OCI-LY1 (cell line): ENCODE measurements around the gene OR52J3.

Experiments
- H2AFZ ChIP-seq: fragments of 200-600 bp; sonication (generic), shearing (Covaris generic); 2 replicates; pipeline ENCODE4 v1.6.0; 2014; ENCODE audit warnings: antibody characterized with exemption, mild to moderate bottlenecking, low read length
- H3F3A ChIP-seq: fragments of 200-600 bp; sonication (generic), shearing (Covaris generic); 2 replicates; pipeline ENCODE4 v1.6.0; 2014; ENCODE audit warnings: mild to moderate bottlenecking, antibody characterized with exemption, low read length, moderate library complexity; ENCODE audit not compliant: insufficient read depth
- H3K27ac ChIP-seq: fragments of 200-600 bp; sonication (generic); 2 replicates; pipeline ENCODE4 v1.5.1; 2014; ENCODE audit warnings: low read length, mixed run types, mild to moderate bottlenecking, low read depth; ENCODE audit not compliant: poor library complexity, severe bottlenecking
- H3K27me3 ChIP-seq: fragments of 200-600 bp; sonication (generic); 2 replicates; pipeline ENCODE4 v1.6.0; 2014; ENCODE audit warnings: antibody characterized with exemption, mild to moderate bottlenecking, low read length, moderate library complexity; ENCODE audit not compliant: insufficient read depth
- H3K36me3 ChIP-seq: fragments of 200-600 bp; sonication (generic); 2 replicates; pipeline ENCODE4 v1.6.1; 2014; ENCODE audit warnings: mild to moderate bottlenecking, antibody characterized with exemption, low read length, moderate library complexity, mixed read lengths; ENCODE audit not compliant: insufficient read depth
- H3K4me1 ChIP-seq: fragments of 200-600 bp; sonication (generic); 2 replicates; pipeline ENCODE4 v1.5.1; 2014; ENCODE audit warnings: mild to moderate bottlenecking, low read length, moderate library complexity; ENCODE audit not compliant: insufficient read depth, severe bottlenecking
- H3K4me2 ChIP-seq: fragments of 200-600 bp; sonication (generic), shearing (Covaris generic); 2 replicates; pipeline ENCODE4 v1.6.1; 2014; ENCODE audit warnings: low read length
- H3K4me3 ChIP-seq: fragments of 200-600 bp; sonication (generic); 2 replicates; pipeline ENCODE4 v1.5.1; 2014; ENCODE audit warnings: low read length, low read depth, mild to moderate bottlenecking, mixed read lengths; ENCODE audit not compliant: poor library complexity, severe bottlenecking
- H3K79me2 ChIP-seq: fragments of 200-600 bp; shearing (Covaris generic); 2 replicates; pipeline ENCODE4 v1.6.1; 2016; ENCODE audit warnings: mixed run types, low read length, mixed read lengths; ENCODE audit not compliant: insufficient read depth
- H3K9ac ChIP-seq: fragments of 200-600 bp; sonication (generic), shearing (Covaris generic); 2 replicates; pipeline ENCODE4 v1.6.1; 2014; ENCODE audit warnings: mild to moderate bottlenecking, low read length, mixed read lengths
- H3K9me2 ChIP-seq: fragments of 200-600 bp; sonication (generic), shearing (Covaris generic); 2 replicates; pipeline ENCODE4 v1.6.1; 2014; ENCODE audit warnings: low read depth, mild to moderate bottlenecking, low read length, mixed read lengths
- H3K9me3 ChIP-seq: fragments of 200-600 bp; shearing (Covaris generic); 2 replicates; pipeline ENCODE4 v1.6.1; 2014; ENCODE audit warnings: low read length, mixed read lengths
- H4K20me1 ChIP-seq: fragments of 200-600 bp; sonication (generic), shearing (Covaris generic); 2 replicates; pipeline ENCODE4 v1.6.0; 2016; ENCODE audit warnings: mild to moderate bottlenecking, low read length; ENCODE audit not compliant: insufficient read depth
- EZH2 ChIP-seq: fragments of 200-600 bp; sonication (generic), shearing (Covaris generic); IDR thresholded peaks from 2 replicates; pipeline ENCODE4 v1.8.0; 2017; ENCODE audit warnings: borderline replicate concordance, mixed run types, mild to moderate bottlenecking, antibody characterized with exemption, low read length, moderate library complexity, mixed read lengths
- TF ChIP-seq, protein P1 (sequence below): fragments of 200-600 bp; sonication (generic), shearing (Covaris generic); IDR thresholded peaks from 2 replicates; pipeline ENCODE4 v1.5.1; 2017; ENCODE audit warnings: mild to moderate bottlenecking, antibody characterized with exemption, low read length, moderate library complexity, mixed read lengths

Gene OR52J3

DNA sequence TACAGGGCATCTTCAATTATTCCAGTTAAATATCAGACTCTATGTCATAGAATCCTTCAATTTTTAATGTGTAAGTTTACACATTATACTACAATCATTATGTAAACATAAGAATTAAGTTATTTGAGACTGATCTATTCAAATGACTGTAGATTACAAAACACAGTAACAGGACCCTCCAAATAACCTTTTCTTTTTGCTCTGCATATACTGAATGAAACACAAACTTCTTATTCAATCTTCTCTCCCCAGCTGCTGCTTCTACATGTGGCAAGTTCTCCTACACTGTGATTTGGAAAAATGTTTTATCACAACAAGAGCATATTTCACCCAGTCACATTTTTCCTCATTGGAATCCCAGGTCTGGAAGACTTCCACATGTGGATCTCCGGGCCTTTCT, at the start of gene OR52J3:
Gene OR52J3, plus strand, starts transcription at position 301 of the 400 bp plus-strand sequence. Its CDS starts 0 bp downstream, at position 301.
- no peaks in the 10 kb centered on the region for H3K9me2 ChIP-seq
- no peaks in the 10 kb centered on the region for H3K36me3 ChIP-seq
- H4K20me1 ChIP-seq: no peaks in the 10 kb centered on the region
- TF ChIP-seq EZH2: no peak
- TF ChIP-seq, protein P1, sequence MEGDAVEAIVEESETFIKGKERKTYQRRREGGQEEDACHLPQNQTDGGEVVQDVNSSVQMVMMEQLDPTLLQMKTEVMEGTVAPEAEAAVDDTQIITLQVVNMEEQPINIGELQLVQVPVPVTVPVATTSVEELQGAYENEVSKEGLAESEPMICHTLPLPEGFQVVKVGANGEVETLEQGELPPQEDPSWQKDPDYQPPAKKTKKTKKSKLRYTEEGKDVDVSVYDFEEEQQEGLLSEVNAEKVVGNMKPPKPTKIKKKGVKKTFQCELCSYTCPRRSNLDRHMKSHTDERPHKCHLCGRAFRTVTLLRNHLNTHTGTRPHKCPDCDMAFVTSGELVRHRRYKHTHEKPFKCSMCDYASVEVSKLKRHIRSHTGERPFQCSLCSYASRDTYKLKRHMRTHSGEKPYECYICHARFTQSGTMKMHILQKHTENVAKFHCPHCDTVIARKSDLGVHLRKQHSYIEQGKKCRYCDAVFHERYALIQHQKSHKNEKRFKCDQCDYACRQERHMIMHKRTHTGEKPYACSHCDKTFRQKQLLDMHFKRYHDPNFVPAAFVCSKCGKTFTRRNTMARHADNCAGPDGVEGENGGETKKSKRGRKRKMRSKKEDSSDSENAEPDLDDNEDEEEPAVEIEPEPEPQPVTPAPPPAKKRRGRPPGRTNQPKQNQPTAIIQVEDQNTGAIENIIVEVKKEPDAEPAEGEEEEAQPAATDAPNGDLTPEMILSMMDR: no peak
- no peaks in the 10 kb centered on the region for H3K79me2 ChIP-seq
- H3K4me2 ChIP-seq: no peak within 1 kb of the TSS
- H3K27ac ChIP-seq: no peak within 1 kb of the TSS
- H3K4me3 ChIP-seq: no peak within 1 kb of the TSS
- no peaks in the 10 kb centered on the region for H3K27me3 ChIP-seq
- H3K9ac ChIP-seq: no peak within 1 kb of the TSS
- no peak within 1 kb of the TSS for H2AFZ ChIP-seq
- no peaks in the 10 kb centered on the region for H3K9me3 ChIP-seq
- no peaks in the 10 kb centered on the region for H3F3A ChIP-seq
- no peaks in the 10 kb centered on the region for H3K4me1 ChIP-seq

GRCh38 chr11:5004424-5005274, 41.7 kb upstream of the OR52J3 start:
- Histone ChIP-seq H3K9me3 (no peaks in the 10 kb centered on the region), H3K9me2 (no peaks in the 10 kb centered on the region), H3K27ac (no peak overlapping the region), H3F3A (no peaks in the 10 kb centered on the region), H3K4me2 (no peak overlapping the region), H2AFZ (no peak overlapping the region), H4K20me1 (no peaks in the 10 kb centered on the region), H3K4me3 (no peak overlapping the region), H3K36me3 (no peaks in the 10 kb centered on the region), H3K27me3 (no peaks in the 10 kb centered on the region), H3K79me2 (no peaks in the 10 kb centered on the region), H3K4me1 (no peaks in the 10 kb centered on the region), H3K9ac (no peak overlapping the region)
- TF ChIP-seq EZH2: no peak
- TF ChIP-seq, protein P1: peak; percentile 64

- H3K4me3 ChIP-seq: no peak overlapping the region
- H3K9me2 ChIP-seq: no peaks in the 10 kb centered on the region
- TF ChIP-seq, protein P1: no peak
- no peak for TF ChIP-seq EZH2
- H3K4me2 ChIP-seq: no peak overlapping the region
- no peaks in the 10 kb centered on the region for H3F3A ChIP-seq
- no peaks in the 10 kb centered on the region for H3K36me3 ChIP-seq
- H4K20me1 ChIP-seq: no peaks in the 10 kb centered on the region
- no peaks in the 10 kb centered on the region for H3K4me1 ChIP-seq
- no peak overlapping the region for H3K27ac ChIP-seq
- H2AFZ ChIP-seq: no peak overlapping the region
- H3K79me2 ChIP-seq: no peaks in the 10 kb centered on the region
- no peaks in the 10 kb centered on the region for H3K9me3 ChIP-seq
- H3K27me3 ChIP-seq: no peaks in the 10 kb centered on the region
- H3K9ac ChIP-seq: no peak overlapping the region
Observed at GRCh38 chr11:5007561-5007960, 38.8 kb upstream of the OR52J3 start.
